Sigmoid colon (tissue), 7 donors: ENCODE measurements around the gene PTPN2. TPM values are rescaled to one million over a fixed set of nuclear protein-coding genes. Genes with fewer than 3 reads are reported as not detected.
A peak's percentile ranks its signal among the peaks of the same experiment; 100 is the strongest.
"Not testable (repeated sequence)": the region's sequence is repeated elsewhere in the genome, so short reads cannot be mapped to it uniquely, and the experiment has no call there.

ENCODE experiments used
- DNase-seq: peaks from one replicate; pipeline ENCODE4 v3.0.0-alpha.2; 2019
- H3K27ac ChIP-seq, 4 donors: fragments of 200-600 bp; sonication (generic); one replicate each; pipeline ENCODE4 v1.5.1; 2016 to 2019; ENCODE audit warnings: mild to moderate bottlenecking in 1 of 4
- H3K27me3 ChIP-seq, 3 donors: fragments of 200-600 bp; sonication (generic); one replicate each; pipeline ENCODE4 v1.5.1; 2019; ENCODE audit warnings: mild to moderate bottlenecking in 1 of 3
- H3K36me3 ChIP-seq, 4 donors: fragments of 200-600 bp; sonication (generic); one replicate each; pipeline ENCODE4 v1.5.1; 2016 to 2019
- H3K4me1 ChIP-seq, 4 donors: fragments of 200-600 bp; sonication (generic); one replicate each; pipeline ENCODE4 v1.5.1; 2017 to 2019
- H3K4me3 ChIP-seq, 4 donors: fragments of 200-600 bp; sonication (generic); one replicate each; pipeline ENCODE4 v1.5.1; 2017 to 2019; ENCODE audit warnings: mild to moderate bottlenecking in 2 of 4, moderate library complexity in 1 of 4
- H3K9me3 ChIP-seq, 4 donors: fragments of 200-600 bp in 3 of 4; sonication (generic) in 3 of 4; one replicate each; pipeline versions ENCODE4 v1.5.1 to v1.6.1; 2013 to 2019
- EP300 ChIP-seq, 4 donors: sonication (generic); formaldehyde crosslinking; IDR thresholded peaks; one replicate each; pipeline ENCODE4 v1.6.1; 2017; ENCODE audit warnings: antibody characterized with exemption in 4 of 4
- POLR2A ChIP-seq, 2 donors: fragments of 450-650 bp; IDR thresholded peaks; one replicate each; pipeline ENCODE4 v1.6.1; 2016; ENCODE audit warnings: antibody characterized with exemption in 2 of 2, mild to moderate bottlenecking in 2 of 2, moderate library complexity in 2 of 2
- POLR2AphosphoS5 ChIP-seq, 4 donors: sonication (generic); formaldehyde crosslinking; IDR thresholded peaks; one replicate each; pipeline ENCODE4 v1.6.1; 2017; ENCODE audit warnings: antibody characterized with exemption in 4 of 4
- WGBS, 2 donors: extraction: QIAGEN DNeasy Blood & Tissue Kit; methylation state at CpG; one replicate each; pipeline ENCODE4 v1.1.7; 2013; 5-methylcytosine and 5-hydroxymethylcytosine counted together
- intact Hi-C: fragments of 100-400 bp; cut with DNase I; formaldehyde crosslinking; loops from one replicate; pipeline ENCODE4 v1.15.1; 2023
- polyA plus RNA-seq, 3 donors: library from polyadenylated mRNA; stranded (reverse); fragments of 200-250 nt; gene quantifications; one replicate each; pipeline ENCODE4 v1.2.3, GENCODE V29; 2013
- total RNA-seq, 4 donors: library from RNA; depleted of rRNA; stranded (reverse); fragments of >200 nt; gene quantifications; one replicate each; pipeline ENCODE4 v1.1.0, GENCODE V29; 2016
- TF ChIP-seq, protein P1 (sequence below), 4 experiments: fragments of 450-650 bp in 3 of 4; fragments of 200-600 bp in 1 of 4; IDR thresholded peaks; one replicate each; pipeline ENCODE4 v1.5.1; 2016 to 2019; ENCODE audit warnings: antibody characterized with exemption in 4 of 4, mild to moderate bottlenecking in 3 of 4, moderate library complexity in 2 of 4
- donor health status: healthy with polysubstance abuse.
- donor health status: Bipolar disorder and iron deficiency.
- donor health status: healthy.

The PTPN2 gene
- total and polyA plus RNA-seq, 7 donors = 20.0 to 43.1 (median 31.0) TPM

DNA sequence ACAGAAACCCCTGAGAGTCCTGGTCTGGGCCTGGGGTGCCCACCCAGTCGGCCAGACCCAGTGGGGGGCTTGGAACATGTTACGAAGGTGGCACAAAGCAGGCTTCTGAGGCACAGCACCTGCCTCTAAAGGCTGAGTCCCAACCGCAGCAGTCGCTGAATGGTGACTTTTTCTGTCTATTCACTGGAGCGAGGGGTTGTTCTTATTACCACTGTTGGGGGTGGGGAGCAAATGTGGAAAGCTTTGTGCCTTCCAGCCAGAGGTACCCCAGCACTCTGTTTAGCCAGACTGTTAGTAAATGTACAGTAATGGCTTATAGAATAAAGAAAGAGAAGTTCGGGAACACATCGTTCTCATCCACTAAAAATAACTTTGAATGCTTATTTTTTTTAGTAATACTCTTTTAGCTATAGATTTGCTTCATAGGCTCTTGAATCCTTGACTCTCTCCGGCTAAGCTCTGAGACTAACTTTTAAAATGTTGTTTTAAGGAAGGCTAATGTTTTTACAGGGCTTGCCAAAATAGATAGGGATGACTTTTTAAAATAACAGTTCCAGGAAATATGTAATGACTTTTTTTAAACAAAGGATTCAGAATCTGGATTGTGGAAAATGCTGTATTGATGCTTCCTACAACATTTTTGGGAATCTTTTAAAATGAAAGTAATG, 23.4 kb upstream of the PTPN2 start:
- Histone ChIP-seq H3K27me3 (peaks cover 0 to 27% (median 16%) of the 10 kb centered on the region in 3 donors), H3K4me3 (no peak overlapping the region), H3K36me3 (no peaks in the 10 kb centered on the region), H3K9me3 (no peaks in the 10 kb centered on the region), H3K27ac (peak overlapping the region in 1 of 4 donors; percentile 22), H3K4me1 (peaks cover 0 to 16% (median 11%) of the 10 kb centered on the region in 4 donors)
- 54 to 58% methylated on average over 8 of the region's 8 CpGs for WGBS, 2 donors
- intact Hi-C loops = no loop called here
- no peak for TF ChIP-seq POLR2AphosphoS5 (IDR thresholded peaks at IDR 0.05)
- no peak for TF ChIP-seq EP300 (IDR thresholded peaks at IDR 0.05)
- no peak for TF ChIP-seq POLR2A (IDR thresholded peaks at IDR 0.05)
- TF ChIP-seq, protein P1, sequence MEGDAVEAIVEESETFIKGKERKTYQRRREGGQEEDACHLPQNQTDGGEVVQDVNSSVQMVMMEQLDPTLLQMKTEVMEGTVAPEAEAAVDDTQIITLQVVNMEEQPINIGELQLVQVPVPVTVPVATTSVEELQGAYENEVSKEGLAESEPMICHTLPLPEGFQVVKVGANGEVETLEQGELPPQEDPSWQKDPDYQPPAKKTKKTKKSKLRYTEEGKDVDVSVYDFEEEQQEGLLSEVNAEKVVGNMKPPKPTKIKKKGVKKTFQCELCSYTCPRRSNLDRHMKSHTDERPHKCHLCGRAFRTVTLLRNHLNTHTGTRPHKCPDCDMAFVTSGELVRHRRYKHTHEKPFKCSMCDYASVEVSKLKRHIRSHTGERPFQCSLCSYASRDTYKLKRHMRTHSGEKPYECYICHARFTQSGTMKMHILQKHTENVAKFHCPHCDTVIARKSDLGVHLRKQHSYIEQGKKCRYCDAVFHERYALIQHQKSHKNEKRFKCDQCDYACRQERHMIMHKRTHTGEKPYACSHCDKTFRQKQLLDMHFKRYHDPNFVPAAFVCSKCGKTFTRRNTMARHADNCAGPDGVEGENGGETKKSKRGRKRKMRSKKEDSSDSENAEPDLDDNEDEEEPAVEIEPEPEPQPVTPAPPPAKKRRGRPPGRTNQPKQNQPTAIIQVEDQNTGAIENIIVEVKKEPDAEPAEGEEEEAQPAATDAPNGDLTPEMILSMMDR (IDR thresholded peaks at IDR 0.05) = no peak
- DNase-seq = no peak

DNA sequence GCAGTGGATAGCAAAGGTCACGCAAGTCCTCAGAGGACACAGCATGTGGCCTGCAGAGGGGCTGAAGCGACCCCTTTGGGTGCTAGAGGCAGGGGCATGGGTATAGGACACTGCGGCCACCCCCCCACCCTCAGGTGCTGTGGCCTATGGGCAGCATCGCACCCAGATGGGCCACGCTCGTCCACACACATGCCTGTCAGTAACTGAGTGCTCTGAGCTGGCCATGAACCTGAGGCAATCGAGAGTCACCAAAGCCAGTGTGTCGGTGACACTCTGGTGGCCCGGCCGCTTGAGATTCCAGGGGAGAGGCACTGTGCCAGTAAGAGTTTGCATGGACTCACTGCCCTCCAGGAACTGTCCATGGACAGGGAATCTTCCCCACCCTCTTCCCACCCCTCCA, 22.7 kb upstream of the PTPN2 start:
- WGBS, 2 donors = 85 to 86% methylated on average over 10 of the region's 10 CpGs
- H3K4me3 ChIP-seq = no peak overlapping the region

DNA sequence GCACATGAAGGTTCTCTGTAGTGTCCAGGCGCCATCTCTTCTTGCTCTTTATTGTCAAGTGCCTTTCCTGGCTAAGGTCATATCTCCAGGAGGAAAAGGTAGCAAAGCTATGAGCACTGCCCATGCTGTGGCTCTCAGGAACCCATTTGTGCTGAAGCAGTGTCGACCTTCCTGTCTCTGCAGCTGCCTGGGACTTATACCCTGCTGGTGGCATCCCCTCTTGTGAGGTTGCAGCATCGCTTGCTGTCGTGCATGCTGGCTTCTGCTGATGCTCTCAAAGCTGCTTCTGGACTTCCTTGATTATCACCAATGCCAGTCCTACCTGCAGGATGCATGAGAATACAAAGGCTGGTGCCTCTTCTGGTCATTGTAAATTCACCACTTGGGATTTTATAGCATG, 22.1 kb upstream of the PTPN2 start:
- Histone ChIP-seq H3K9me3 (no peaks in the 10 kb centered on the region), H3K27ac (no peak overlapping the region), H3K4me1 (peaks cover 0 to 7% (median 4%) of the 10 kb centered on the region in 4 donors), H3K36me3 (no peaks in the 10 kb centered on the region), H3K27me3 (peaks cover 0 to 14% (median 3%) of the 10 kb centered on the region in 3 donors), H3K4me3 (no peak overlapping the region)
- WGBS, 2 donors = 88 to 90% methylated on average over 4 of the region's 4 CpGs
- no peak for DNase-seq
- no peak for TF ChIP-seq POLR2AphosphoS5 (IDR thresholded peaks at IDR 0.05)
- TF ChIP-seq, protein P1 (IDR thresholded peaks at IDR 0.05) = no peak
- no peak for TF ChIP-seq EP300 (IDR thresholded peaks at IDR 0.05)
- no peak for TF ChIP-seq POLR2A (IDR thresholded peaks at IDR 0.05)
- intact Hi-C loops = no loop called here

More for the DNA sequence above, 22.7 kb upstream of the PTPN2 start:
- TF ChIP-seq POLR2AphosphoS5 (IDR thresholded peaks at IDR 0.05) = no peak
- no peak for TF ChIP-seq EP300 (IDR thresholded peaks at IDR 0.05)
- no peak for TF ChIP-seq POLR2A (IDR thresholded peaks at IDR 0.05)
- TF ChIP-seq, protein P1 (IDR thresholded peaks at IDR 0.05) = no peak
- Histone ChIP-seq H3K27me3 (peaks cover 0 to 21% (median 10%) of the 10 kb centered on the region in 3 donors), H3K9me3 (no peaks in the 10 kb centered on the region), H3K4me1 (peaks cover 0 to 13% (median 9%) of the 10 kb centered on the region in 4 donors), H3K36me3 (no peaks in the 10 kb centered on the region), H3K27ac (peak overlapping the region in 1 of 4 donors; percentile 22)
- DNase-seq = no peak
- intact Hi-C loops = no loop called here

DNA sequence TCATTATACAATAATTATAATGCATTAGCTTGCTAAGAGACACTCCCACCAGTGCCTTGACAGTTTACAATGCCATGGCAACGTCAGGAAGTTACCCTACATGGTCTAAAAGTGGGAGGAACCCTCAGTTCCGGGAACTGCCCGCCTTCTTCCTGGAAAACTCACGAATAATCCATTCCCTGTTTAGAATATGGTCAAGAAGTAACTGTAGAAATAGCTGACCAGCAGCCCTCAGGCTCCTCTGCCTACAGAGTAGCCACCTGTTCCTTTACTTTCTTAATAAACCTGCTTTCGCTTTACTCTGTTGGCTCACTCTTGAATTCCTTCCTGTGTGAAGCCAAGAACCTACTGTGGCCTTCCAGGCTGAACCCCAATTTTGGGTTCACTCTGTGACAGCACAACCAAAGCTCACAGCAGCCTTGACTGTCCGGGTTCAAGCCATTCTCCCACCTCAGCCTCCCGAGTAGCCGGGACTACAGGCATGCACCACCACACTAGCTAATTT, 20.0 kb upstream of the PTPN2 start:
- no peaks in the 10 kb centered on the region for H3K9me3 ChIP-seq
- TF ChIP-seq EP300 (IDR thresholded peaks at IDR 0.05) (no peak), POLR2AphosphoS5 (IDR thresholded peaks at IDR 0.05) (no peak), POLR2A (IDR thresholded peaks at IDR 0.05) (no peak)
- TF ChIP-seq, protein P1 (IDR thresholded peaks at IDR 0.05) = no peak
- no peaks in the 10 kb centered on the region for H3K36me3 ChIP-seq
- intact Hi-C loops = no loop called here
- no peak overlapping the region for H3K27ac ChIP-seq
- H3K4me3 ChIP-seq = no peak overlapping the region
- no peak for DNase-seq
- peaks cover 0 to 6% (median 0%) of the 10 kb centered on the region in 3 donors for H3K27me3 ChIP-seq
- no peaks in the 10 kb centered on the region for H3K4me1 ChIP-seq
- 63 to 71% methylated on average over 8 of the region's 8 CpGs for WGBS, 2 donors

DNA sequence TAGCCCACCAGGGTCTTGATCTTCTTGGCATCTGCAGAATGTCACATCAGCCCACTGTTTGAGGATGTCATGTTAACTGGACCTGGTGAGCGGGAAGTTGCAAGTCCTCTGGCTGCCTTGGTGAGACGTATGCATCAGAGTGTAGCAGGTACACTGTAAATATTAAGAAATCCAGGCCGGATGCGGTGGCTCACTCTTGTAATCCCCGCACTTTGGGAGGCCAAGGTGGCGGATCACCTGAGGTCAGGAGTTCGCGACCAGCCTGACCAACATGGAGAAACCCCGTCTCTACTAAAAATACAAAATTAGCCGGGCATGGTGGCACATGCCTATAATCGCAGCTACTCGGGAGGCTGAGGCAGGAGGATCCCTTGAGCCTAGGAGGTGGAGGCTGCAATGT, 17.2 kb upstream of the PTPN2 start:
- H3K27me3 ChIP-seq, DNase-seq, H3K4me1 ChIP-seq, H3K36me3 ChIP-seq, H3K4me3 ChIP-seq, H3K27ac ChIP-seq, H3K9me3 ChIP-seq, intact Hi-C loops: not testable (repeated sequence)
- 95% methylated on average over 12 of the region's 12 CpGs for WGBS, 2 donors

DNA sequence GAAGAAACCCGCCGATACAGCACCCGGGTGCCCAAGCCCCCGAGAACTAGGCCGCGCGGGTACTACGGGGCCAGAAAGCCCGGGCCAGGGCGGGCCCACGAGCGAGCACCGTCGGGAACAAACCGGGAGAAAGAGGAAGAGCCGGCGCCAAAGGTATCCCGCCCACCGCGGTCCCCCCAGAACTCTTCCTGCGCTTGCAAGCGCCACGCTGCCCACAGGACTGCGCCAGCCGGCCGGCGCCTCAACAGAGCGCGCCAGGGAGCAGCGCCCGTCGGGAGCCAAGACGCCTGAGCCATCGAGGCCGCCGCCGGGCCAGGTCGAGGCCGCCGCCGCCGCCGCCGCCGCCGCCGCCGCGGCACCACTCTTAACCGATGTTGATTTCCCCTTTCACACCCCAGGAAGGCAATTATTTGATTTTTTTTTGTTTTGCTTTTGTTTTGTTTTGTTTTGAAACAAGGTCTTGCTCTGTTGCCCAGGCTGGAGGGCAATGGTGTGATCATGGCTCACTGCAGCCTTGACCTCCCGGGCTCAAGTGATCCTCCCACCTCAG, 12.8 kb upstream of the PTPN2 start:
- Histone ChIP-seq H3K4me3 (peak overlapping the region in 2 of 4 donors; percentile 29 to 32), H3K27me3 (peaks cover 3 to 24% (median 4%) of the 10 kb centered on the region in 3 donors)
- DNase-seq, H3K27ac ChIP-seq, H3K4me1 ChIP-seq, intact Hi-C loops, H3K36me3 ChIP-seq, H3K9me3 ChIP-seq: not testable (repeated sequence)
- 13 to 19% methylated on average over 44 of the region's 51 CpGs for WGBS, 2 donors
